CD4-positive, alpha-beta T cell treated with Interleukin-21 for 1 hour (primary cell): Measurements from ENCODE around the gene PCP2.
A peak's percentile ranks its signal among the peaks of the same experiment; 100 is the strongest.

Experiments used
- DNase-seq: peaks from one replicate; pipeline ENCODE4 v3.0.0-alpha.2; 2020

The PCP2 gene

DNA sequence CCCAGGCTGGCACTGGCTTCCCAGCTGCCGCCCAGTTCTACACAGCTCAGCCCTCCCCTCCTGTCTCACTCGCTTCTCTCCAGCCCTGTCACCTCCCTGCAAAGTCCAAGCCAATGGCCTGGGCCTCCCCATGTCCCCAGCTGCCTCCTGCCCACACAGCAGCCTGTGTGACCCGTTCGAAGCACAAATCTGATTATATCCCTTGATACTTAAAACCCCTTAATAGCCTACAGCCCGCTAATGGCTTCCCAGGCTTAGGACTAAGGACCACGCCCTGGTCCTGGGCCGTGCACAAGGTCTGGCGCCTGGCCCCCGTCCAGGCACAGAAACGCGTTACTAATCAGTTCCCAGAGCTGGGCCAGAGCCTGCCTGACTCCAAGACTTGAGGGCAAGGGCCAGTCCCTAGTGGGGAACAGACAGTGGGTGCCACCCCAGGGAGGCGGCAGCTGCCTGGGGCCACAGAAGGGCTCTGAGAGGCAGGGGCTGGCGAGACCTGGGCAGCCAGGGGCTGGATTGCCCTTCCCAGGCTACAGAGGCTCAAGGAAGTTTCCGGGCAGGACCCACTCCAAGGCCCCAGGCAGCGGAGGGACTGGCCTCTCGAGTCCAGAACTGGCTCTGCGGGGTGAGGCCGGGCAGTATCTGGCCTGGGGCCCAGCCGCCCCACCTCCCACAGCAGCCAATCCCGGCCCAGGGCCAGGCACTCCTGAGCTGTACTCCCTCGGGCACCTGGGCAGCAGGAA is 14.6 kb downstream of the PCP2 start:
- DNase-seq, result no peak

DNA sequence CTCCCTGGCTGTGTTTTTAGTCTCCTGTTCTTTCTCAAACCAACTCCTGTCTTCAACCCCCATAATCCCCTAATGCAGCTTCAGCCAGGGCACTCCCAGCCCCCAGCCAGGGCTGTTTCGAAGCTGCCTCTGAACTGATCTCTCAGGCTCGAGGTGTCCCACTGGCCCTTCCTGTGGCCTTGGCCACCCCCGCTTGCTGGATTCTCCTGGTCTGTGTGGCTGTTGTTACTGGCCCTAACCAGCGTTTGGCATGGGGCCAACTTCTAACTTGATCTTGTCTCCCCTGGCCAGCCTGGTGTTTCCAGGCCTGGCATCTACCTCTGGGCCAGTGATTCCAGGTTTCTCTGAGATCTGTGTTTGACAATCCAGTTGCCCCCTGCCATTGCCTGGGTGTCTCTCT is 15.2 kb downstream of the PCP2 start:
- DNase-seq, result no peak

DNA sequence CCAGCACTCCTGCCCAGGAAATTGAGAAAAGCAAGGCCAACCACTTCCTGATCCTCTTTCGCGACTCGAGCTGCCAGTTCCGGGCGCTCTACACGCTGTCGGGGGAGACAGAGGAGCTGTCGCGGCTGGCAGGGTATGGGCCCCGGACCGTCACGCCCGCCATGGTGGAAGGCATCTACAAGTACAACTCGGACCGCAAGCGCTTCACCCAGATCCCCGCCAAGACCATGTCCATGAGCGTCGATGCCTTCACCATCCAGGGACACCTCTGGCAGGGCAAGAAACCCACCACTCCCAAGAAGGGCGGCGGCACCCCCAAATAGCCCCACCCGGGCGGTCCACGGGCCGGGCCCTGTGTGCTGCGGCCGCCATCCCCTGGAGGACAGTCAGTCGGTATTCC is 15.8 kb downstream of the PCP2 start:
- no peak for DNase-seq

DNA sequence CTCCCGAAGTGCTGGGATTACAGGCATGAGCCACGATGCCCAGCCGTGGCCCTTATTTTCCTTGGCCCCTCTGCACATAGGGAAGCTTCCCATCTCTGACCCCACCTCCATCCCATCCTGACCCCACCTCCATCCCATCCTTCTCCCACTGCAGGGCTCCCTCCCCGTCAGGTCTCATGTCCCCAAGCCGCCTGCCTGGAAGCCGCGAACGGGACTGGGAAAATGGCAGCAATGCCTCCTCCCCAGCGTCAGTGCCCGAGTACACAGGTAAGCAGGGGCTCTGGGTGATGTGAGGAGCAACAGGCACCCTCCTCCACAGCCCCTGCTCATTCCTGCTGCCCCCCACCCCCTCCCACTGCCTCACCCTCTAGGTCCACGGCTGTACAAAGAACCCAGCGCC is 16.3 kb downstream of the PCP2 start:
- DNase-seq, result no peak

DNA sequence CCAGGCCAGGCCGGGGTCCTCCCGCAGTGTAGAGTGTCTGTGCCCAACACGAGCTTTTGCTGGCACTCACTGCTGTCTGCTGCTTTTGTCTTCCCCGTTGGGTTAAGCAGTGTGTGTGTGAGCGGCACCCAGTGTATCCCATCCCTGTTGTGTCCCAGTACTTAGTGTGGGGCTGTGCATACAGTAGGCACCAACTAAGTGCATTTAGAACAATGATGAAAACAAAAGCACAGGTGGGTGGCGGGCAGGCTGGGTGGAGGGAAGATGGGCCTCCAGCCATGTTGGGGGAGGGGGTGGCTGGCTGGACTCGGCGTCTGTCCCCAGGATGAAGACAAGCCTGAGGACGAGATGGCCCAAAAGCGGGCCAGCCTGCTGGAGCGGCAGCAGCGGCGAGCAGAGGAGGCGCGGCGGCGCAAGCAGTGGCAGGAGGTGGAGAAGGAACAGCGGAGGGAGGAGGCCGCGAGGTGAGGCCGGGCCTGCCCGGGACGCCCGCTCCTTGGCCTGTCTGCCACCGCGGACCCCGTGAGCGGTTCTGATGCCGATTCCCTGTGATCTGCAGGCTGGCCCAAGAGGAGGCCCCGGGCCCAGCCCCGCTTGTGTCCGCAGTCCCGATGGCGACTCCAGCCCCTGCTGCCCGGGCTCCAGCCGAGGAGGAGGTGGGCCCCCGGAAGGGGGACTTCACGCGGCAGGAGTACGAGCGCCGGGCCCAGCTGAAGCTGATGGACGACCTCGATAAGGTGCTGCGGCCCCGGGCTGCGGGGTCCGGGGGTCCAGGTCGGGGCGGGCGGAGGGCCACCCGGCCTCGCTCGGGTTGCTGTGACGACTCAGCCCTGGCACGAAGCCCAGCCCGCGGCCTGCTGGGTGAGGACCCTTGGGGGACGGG is 18.4 kb downstream of the PCP2 start:
- no peak for DNase-seq

DNA sequence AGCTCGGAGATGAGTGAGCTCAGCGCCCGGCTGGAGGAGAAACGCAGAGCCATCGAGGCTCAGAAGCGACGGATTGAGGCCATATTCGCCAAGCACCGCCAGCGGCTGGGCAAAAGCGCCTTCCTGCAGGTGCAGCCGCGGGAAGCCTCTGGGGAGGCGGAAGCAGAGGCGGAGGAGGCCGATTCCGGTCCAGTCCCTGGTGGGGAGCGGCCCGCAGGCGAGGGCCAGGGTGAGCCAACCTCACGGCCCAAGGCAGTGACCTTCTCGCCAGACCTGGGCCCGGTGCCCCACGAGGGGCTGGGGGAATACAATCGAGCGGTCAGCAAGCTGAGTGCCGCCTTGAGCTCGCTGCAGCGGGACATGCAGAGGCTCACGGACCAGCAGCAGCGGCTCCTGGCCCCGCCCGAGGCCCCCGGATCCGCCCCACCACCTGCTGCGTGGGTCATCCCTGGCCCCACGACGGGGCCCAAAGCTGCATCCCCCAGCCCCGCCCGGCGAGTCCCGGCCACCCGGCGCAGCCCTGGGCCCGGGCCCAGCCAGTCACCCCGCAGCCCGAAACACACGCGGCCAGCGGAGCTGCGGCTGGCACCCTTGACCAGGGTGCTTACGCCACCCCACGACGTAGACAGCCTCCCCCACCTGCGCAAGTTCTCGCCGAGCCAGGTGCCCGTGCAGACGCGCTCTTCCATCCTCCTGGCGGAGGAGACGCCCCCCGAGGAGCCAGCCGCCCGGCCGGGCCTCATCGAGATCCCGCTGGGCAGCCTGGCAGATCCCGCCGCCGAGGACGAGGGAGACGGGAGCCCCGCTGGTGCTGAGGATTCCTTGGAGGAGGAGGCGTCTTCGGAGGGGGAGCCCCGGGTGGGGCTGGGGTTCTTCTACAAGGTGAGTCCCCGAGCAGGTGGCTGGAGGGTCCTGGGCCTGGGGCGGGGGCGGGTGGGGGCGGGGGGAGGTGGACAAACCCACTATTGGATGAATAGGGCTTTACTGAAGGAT is 20.9 kb downstream of the PCP2 start:
- no peak for DNase-seq

DNA sequence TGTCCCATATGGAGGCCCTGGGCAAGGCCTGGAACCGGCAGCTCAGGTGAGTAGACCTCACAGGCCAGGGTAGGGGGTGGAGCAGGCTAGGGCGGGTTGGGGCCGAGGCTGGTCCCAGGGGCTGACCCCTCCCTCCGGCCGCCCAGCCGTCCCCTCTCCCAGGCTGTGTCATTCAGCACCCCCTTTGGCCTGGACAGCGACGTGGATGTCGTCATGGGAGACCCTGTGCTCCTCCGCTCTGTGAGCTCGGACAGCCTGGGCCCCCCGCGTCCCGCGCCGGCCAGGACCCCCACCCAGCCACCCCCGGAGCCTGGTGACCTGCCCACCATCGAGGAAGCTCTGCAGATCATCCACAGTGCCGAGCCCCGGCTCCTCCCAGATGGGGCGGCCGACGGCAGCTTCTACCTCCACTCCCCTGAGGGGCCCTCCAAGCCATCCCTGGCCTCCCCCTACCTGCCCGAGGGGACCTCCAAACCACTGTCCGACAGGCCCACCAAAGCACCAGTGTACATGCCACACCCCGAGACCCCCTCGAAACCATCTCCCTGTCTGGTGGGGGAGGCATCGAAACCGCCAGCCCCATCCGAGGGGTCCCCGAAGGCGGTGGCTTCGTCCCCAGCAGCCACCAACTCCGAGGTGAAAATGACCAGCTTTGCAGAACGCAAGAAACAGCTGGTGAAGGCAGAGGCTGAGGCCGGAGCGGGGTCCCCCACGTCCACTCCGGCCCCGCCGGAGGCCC is 21.8 kb downstream of the PCP2 start:
- no peak for DNase-seq

DNA sequence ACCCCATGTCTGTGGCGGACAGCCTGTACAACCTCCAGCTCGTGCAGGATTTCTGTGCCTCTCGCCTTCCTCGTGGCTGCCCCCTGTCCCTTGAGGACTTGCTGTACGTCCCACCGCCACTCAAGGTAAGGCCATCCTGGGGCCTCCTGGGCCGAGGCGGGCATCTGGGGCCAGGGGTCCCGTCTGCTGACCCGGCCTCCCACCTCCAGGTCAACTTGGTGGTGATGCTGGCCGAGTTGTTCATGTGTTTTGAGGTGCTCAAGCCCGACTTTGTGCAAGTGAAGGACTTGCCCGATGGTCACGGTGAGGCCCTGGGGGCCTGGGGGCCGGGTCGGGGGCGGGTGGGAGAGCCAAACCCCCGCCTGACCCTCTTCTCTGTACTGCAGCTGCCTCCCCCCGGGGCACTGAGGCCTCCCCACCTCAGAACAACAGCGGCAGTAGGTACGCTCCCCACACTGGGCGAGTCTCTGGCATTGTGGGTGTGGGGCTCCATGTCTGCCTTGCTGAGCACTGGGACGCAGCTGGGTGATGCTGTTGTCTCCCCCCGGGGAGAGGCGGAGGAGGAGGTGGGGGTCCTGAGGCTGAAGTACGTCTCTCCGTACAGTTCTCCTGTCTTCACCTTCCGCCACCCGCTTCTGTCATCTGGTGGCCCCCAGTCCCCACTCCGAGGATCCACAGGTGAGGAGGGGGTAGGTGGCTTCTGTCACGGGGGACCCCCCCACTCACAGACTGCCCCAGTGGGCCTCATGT is 22.9 kb downstream of the PCP2 start:
- no peak for DNase-seq

DNA sequence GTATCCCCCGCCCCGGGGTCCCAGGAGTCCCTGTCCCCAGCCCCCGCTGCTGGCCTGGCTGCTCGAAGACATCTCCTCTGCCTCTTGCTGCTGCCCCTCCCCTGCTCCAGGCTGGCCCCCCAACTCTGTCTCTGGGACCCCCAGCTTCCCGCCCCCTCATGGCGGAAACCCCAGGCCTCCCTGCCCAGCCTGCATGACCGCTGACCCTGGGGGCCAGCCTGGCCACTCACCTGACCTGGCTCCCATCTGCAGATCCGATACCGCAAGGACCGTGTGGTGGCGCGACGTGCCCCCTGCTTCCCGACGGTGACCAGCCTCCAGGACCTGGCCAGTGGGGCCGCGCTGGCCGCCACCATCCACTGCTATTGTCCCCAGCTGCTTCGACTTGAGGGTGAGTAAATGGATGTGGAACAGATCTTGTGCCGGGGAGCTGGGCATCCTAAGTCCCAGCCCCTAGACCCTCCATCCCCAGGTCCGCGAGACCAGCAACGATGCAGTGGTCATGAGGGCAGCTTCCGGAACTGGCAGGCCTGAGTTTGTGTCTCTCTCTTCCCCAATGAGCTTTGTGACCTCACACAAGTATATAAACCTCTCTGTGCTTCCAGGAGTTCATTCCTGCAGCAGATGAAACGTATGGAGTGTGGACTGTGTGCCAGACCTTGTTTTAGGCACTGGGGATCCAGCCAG is 25.5 kb downstream of the PCP2 start:
- no peak for DNase-seq

DNA sequence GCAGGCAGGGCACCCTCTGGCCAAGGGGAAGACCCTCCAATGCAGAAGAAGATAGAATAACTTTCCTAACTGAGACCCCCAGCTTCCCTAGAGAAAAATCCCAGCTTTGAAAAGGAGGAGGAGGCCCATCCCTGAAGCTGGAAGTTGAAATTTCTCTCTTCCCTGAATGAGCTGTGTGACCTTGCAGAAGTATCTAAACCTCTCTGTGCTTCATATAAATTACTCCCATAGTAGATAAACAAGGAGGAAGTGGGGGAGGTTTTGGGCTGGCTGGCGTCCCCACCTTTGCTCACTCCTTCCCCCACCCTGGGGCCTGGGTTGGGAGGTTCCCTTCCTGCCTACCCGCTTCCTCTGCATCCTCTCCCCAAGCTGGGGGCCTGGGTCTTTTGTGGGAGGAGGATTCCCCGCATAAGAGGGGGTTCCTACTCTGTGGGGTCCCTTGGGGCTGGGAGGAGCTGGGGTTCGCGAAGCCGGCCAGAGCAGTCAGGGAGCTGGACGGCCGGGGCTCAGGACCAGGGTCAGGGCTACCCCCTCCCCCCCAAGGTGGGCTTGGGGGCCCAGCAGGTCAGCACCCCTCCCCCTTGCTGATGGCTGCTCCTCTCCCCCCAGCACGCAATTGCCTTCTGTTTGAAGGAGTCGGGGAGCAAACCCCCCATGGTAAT is 26.2 kb downstream of the PCP2 start:
- no peak for DNase-seq

DNA sequence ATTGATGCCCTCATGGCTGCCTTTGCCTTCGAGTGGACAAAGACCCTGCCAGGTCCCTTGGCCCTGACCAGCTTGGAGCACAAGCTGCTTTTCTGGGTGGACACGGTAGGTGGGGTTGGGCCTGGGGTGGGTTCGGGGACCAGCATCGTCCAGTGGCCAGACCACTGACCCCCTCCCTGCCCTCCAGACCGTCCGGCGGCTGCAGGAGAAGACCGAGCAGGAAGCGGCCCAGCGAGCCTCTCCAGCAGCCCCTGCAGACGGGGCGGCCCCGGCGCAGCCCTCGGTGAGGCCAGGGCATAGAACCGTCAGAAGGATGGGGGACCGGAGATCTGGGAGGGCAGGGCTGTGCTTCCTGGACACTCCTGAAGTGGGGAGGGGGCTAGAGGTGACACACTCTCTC is 27.2 kb downstream of the PCP2 start:
- no peak for DNase-seq

DNA sequence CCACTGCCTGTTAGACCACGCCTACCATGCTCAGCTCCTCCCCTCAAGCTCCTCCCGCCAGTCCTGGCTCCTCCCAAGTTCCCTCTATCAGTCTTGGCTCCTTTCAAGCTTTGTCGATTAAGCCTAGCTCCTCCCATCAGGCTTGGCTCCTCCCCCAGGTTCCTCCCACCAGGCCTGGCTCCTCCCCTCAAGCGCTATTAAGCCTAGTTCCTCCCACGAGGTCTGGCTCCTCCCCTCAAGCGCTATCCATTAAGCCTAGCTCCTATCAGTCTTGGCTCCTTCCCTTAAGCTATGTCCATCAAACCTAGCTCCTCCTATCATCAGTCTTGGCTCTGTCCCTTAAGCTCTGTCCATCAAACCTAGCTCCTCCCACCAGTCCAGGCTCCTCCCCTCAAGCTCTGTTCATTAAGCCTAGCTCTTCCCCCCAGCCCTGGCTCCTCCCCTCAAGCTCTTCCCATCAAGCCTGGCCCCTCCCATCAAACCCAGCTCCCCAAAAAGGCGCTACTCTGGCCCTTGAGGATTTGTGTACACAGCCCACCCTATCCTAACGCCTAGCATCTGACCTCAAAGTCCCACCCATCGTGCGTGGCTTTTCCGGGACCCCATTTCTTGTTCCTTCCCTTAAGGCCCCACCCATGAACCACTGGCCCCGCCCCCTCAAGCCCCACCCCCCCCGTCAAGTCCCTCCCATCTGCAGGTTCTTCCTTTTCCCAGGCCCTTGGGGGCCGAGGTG is 27.9 kb downstream of the PCP2 start:
- DNase-seq, result peak; percentile 29

DNA sequence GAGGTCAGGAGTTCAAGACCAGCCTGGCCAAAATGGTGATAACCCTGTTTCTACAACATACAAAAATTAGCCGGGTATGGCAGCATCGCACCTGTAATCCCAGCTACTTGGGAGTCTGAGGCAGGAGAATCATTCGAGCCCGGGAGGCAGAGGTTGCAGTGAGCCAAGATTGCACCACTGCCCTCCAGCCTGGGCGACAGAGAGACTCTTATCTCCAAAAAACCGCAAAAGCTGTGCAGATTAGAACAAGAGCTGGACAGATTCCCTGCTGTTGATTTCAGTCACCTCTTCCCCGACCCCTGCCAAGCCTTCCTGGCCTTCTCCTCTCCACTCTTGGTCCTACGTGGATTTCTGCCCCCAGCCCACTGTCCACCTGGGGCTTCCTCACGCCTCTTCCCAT is 29.6 kb downstream of the PCP2 start:
- DNase-seq, result no peak

DNA sequence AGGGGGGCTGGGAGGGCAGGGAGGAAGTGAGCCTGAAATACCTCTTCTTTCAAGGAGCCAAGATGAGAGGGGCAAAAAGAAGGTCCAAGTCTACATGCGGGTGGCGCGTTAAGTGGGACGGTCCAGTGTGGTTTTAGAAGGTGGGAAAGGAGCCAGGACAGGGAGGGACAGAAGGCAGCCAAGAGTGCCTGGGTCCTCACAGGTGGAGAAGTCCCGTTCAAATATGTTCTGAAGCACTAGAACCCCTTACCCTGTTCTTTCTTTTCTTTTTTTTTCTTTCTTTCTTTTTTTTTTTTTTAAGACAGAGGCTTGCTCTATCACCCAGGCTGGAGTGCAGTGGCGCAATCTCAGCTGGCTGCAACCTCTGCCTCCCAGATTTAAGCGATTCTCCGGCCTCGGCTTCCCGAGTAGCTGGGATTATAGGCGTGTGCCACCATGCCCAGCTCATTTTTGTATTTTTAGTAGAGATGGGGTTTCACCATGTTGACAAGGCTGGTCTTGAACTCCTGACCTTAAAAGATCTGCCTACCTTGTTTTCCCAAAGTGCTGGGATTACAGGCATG is 30.5 kb downstream of the PCP2 start:
- no peak for DNase-seq

DNA sequence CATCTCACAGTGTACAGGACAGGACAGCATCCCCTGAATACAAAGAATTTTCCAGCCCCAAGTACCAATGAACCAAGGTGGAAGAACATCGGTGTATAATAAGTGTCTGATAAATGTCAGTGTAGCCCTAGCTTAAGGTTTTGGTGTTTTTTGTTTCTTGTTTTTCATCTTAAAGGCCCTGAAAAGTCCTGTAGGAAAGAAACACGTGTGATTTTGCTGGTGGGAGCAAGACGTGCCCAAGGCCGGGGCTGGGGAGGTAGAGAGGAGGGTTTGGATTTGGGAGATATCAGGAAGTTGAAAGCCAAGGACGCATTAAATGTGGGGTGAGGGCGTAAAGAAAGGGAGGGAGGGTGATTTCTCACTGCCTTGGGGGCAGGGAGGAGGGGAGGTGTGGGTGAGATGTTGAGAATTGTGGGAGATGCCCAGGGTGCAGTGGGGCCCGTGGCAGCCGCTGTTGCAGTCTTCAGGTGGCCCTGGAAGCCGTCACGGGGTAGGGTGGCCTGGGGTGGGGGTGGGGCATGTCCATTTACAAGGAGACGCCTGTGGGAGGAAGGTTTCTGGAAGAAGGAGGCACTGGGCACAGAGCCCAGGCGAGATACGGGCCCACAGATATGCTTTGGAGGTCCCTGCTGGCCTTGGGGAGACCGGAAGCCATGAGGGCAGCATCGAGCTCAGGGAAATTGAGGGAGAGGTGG is 31.1 kb downstream of the PCP2 start:
- DNase-seq, result no peak

DNA sequence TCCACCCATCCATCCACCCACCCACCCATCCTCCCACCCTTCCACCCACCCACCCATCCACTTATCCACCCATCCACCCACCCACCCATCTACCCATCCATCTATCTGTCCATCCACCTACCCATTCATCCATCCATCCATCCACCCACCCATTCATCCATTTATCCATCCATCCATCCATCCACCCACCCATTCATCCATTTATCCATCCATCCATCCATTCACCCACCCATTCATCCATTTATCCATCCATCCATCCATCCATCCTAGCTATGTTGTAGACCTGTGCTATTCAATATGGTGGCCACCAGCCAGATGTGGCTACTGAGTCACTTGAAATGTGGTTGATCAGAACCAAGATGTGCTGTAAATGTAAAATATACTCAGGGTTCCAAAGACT is 32.8 kb downstream of the PCP2 start:
- DNase-seq, result no peak

DNA sequence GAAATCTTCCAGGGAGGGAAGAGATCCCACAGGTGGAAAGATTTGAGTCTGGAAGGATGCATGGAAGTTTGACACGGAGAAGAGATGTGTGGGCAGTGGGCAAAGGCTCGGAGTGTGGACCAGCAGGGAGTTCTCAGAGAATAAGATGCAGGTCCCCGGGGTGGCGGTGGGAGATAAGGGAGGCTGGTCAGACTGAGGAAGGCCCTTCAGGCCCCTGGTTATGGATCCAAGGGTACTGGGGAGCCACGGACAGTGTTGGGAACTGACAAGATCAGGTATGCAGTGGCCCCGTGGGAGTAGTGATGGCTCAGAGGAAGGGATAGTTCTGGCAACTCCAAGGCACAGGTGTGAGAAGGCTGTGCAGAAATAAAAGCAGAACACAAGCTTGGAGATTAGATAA is 35.3 kb downstream of the PCP2 start:
- no peak for DNase-seq

DNA sequence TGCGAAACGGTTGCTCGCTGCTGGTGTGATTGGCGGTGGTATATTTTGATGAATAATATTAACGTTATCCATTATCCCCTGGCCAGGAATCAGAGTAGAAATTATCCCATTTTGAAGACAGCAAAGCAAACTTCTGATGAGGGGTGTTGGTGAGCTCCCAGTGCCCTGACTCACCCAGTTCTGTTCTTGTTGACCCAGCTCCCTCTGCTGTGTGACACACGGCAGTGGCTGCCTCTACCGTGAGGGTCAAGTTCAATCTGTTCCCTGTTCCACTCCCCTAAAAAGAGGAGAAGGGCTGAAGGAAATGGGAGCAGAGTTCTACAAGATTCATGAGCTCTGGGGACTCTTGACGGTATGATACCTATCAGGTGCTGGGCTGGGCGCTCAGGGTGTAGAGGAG is 35.8 kb downstream of the PCP2 start:
- no peak for DNase-seq
